ENCODE results near the gene NEIL3.

DNA sequence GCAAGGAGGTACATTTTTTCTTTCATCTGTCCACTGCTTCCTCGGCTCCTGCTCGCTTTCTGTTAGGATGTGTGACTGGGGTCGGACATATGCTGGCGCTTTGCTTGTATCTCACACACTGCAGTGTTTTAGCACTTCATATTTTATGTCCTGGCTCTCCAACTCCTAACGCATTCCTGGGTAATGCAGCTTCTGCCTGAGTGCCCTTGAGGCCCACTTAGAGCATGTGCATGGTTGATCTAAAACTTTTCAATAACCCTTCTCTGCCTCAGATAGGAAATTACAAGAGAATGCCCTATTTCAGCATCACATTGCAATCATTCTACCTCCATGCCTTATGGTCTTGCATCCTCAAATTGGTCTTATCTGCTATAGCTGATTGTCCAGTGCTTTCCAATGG lies 65.3 kb downstream of the NEIL3 start:
- TF ChIP-seq ZNF384 (IDR thresholded peaks at IDR 0.05; ENCODE audit: borderline replicate concordance, low read depth, low read length) (no peak), SMAD1 (IDR thresholded peaks at IDR 0.05; ENCODE audit: low read depth, partially characterized antibody) (no peak), POLR2AphosphoS5 (IDR thresholded peaks at IDR 0.05; ENCODE audit: low read length) (no peak)
- TF ChIP-seq, protein P1, sequence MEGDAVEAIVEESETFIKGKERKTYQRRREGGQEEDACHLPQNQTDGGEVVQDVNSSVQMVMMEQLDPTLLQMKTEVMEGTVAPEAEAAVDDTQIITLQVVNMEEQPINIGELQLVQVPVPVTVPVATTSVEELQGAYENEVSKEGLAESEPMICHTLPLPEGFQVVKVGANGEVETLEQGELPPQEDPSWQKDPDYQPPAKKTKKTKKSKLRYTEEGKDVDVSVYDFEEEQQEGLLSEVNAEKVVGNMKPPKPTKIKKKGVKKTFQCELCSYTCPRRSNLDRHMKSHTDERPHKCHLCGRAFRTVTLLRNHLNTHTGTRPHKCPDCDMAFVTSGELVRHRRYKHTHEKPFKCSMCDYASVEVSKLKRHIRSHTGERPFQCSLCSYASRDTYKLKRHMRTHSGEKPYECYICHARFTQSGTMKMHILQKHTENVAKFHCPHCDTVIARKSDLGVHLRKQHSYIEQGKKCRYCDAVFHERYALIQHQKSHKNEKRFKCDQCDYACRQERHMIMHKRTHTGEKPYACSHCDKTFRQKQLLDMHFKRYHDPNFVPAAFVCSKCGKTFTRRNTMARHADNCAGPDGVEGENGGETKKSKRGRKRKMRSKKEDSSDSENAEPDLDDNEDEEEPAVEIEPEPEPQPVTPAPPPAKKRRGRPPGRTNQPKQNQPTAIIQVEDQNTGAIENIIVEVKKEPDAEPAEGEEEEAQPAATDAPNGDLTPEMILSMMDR (IDR thresholded peaks at IDR 0.05 in 2 of 3, conservative IDR thresholded peaks at IDR 0.05 in 1 of 3; ENCODE audit: control insufficient read depth in 2 of 3, extremely low read depth in 1 of 3, insufficient read depth in 1 of 3, low read depth in 3 of 3, low read length in 3 of 3), result no peak
- TF ChIP-seq, protein P2, sequence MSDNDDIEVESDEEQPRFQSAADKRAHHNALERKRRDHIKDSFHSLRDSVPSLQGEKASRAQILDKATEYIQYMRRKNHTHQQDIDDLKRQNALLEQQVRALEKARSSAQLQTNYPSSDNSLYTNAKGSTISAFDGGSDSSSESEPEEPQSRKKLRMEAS (IDR thresholded peaks at IDR 0.05; ENCODE audit: low read depth, low read length), result no peak
